Measurements from ENCODE around the gene ITGB7. TPM values are rescaled to one million over a fixed set of nuclear protein-coding genes. Genes with fewer than 3 reads are reported as not detected.

The ITGB7 gene
- total and polyA plus RNA-seq, 2 of the 4 experiments (the other 2 are of a cell fraction) = 0.18 to 0.44 TPM

DNA sequence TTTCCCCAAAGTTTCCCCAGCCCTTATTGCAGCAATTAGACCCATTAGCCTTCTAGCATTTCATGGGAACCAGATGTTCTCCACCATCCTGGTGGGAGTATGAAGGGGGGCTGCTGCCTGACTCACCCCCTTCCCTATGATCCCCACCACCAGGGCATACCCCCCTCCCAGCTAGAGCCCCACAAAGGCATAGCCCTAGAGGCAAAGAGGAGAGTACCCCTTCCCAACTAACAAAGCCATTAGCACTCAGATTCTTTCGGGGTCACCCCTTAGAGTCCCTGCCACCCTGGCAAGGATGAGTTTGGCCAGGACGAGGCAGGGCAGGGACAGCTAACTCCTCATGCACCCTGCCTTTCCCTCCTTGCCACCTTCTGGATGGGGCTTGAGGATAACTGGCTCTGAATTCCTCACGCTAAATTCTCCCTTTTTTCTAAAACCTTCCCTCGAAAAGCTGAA lies 15.8 kb upstream of the ITGB7 start:
- peaks cover 36% of the 10 kb centered on the region for H3K4me1 ChIP-seq (ENCODE audit: control insufficient read depth, insufficient read depth, low read length)
- H3K4me3 ChIP-seq (ENCODE audit: insufficient read depth, low read depth, low read length) = no peak overlapping the region
- TF ChIP-seq SMC3 (IDR thresholded peaks at IDR 0.05; ENCODE audit: low read depth, low read length) (no peak), FOS (IDR thresholded peaks at IDR 0.05; ENCODE audit: low read depth, low read length) (no peak), MAFK (IDR thresholded peaks at IDR 0.05; ENCODE audit: low read depth, low read length) (no peak), MAZ (IDR thresholded peaks at IDR 0.05; ENCODE audit: borderline replicate concordance, low read depth, low read length) (no peak), RAD21 (IDR thresholded peaks at IDR 0.05; ENCODE audit: low read length) (no peak), CHD1 (IDR thresholded peaks at IDR 0.05; ENCODE audit: low read depth, low read length) (no peak), POLR2A (IDR thresholded peaks at IDR 0.05; ENCODE audit: low read depth, low read length) (no peak)
- H3K9me1 ChIP-seq (ENCODE audit: insufficient read depth, low read length) = peaks cover 26% of the 10 kb centered on the region
- CTCF ChIA-PET = no interaction called here
- peak overlapping the region; percentile 71 for H4K91ac ChIP-seq (ENCODE audit: insufficient read depth, low read depth, low read length)
- peak overlapping the region; percentile 73 for H3K14ac ChIP-seq (replicated peaks; ENCODE audit: low read depth, low read length)
- peak overlapping the region; percentile 93 for H3K27ac ChIP-seq (ENCODE audit: insufficient read depth, low read length)
- no TSS peak for BruUV-seq (replicated peaks)
- intact Hi-C loops (cut with micrococcal nuclease) (loop anchor here (1.0 kb wide), 1 partner anchor 8 kb away; no protein-coding TSS in a partner anchor), dilution Hi-C loops (cut with HindIII; ENCODE audit: low sequenced_read_pairs, unreplicated experiment) (no loop called here), in situ Hi-C loops (cut with MboI; ENCODE audit: low sequenced_read_pairs) (no loop called here)
- peaks cover 4% of the 10 kb centered on the region for H4K20me1 ChIP-seq (ENCODE audit: insufficient read depth, low read length)
- peak overlapping the region; percentile 25; the same call in 1 of the 2 replicates for H3K56ac ChIP-seq (ENCODE audit: extremely low read depth, insufficient read depth, low read length)
- POLR2A ChIA-PET (ENCODE audit: unreplicated experiment) = interaction anchor here (0.7 to 0.9 kb wide), 2 partner anchors 9 to 73 kb away, joined by 3 to 4 read pairs; partner anchors contain the start of gene PFDN5
- H3K18ac ChIP-seq (ENCODE audit: low read depth, low read length) = peak overlapping the region; percentile 73
- no CpG with 5 or more reads among the region's 4 CpGs for WGBS, 2 experiments (ENCODE audit: extremely low coverage in 2 of 2, insufficient read length in 1 of 2)
- peaks cover 4% of the 10 kb centered on the region; the same call in 1 of the 2 replicates for H3K36me3 ChIP-seq (ENCODE audit: control insufficient read depth, insufficient read depth, low read length)
- peak overlapping the region; percentile 94 for H3K4ac ChIP-seq (ENCODE audit: low read depth, low read length)
- no peaks in the 10 kb centered on the region for H3K27me3 ChIP-seq (ENCODE audit: control insufficient read depth, insufficient read depth, low read length)
- ATAC-seq (ENCODE audit: low read depth) = no peak
- peak overlapping the region; percentile 95 for H3K23ac ChIP-seq (ENCODE audit: low read depth, low read length)
- H2BK5ac ChIP-seq (ENCODE audit: low read depth, low read length, poor library complexity, severe bottlenecking) = peak overlapping the region; percentile 98
- no peaks in the 10 kb centered on the region for H3K9me3 ChIP-seq (ENCODE audit: control insufficient read depth, insufficient read depth, low read length)
- peak overlapping the region; percentile 73 to 98; a peak in 3 of 4 replicates for H4K8ac ChIP-seq (ENCODE audit: low read depth in 2 of 2, low read length in 2 of 2)
- H2BK120ac ChIP-seq (ENCODE audit: low read depth, low read length) = peak overlapping the region; percentile 90
- peak overlapping the region; percentile 80 for H2AFZ ChIP-seq (replicated peaks; ENCODE audit: low read length, poor library complexity)
- peak overlapping the region; percentile 92 for H2AK5ac ChIP-seq (ENCODE audit: low read depth, low read length)
- no peak for DNase-seq
- peak overlapping the region; percentile 64 for H2BK20ac ChIP-seq (ENCODE audit: low read depth, low read length)
- peak overlapping the region; percentile 39; the same call in 2 of the 3 replicates for H2BK15ac ChIP-seq (ENCODE audit: low read depth, low read length)
- peak overlapping the region; percentile 62 for H3K9ac ChIP-seq (ENCODE audit: low read depth, low read length)
- H2AK9ac ChIP-seq (replicated peaks; ENCODE audit: low read depth, low read length, poor library complexity) = peak overlapping the region; percentile 94
- peak overlapping the region; percentile 92 for H4K5ac ChIP-seq (ENCODE audit: low read depth, low read length)
- peak overlapping the region; percentile 25; the same call in 1 of the 2 replicates for H3K4me2 ChIP-seq (ENCODE audit: low read depth, low read length)
- H3K79me1 ChIP-seq (ENCODE audit: low read depth in 1 of 2, low read length in 2 of 2) = peaks cover 6 to 58% of the 10 kb centered on the region in 2 experiments; a peak in 3 of 4 replicates
